Kidney (tissue), 14 donors: ENCODE measurements around the gene TRIM71. TPM values are rescaled to one million over a fixed set of nuclear protein-coding genes. Genes with fewer than 3 reads are reported as not detected.

Experiments
- DNase-seq, 5 donors: peaks; one replicate each; pipeline ENCODE4 v3.0.0-alpha.2; 2013 to 2020
- FAIRE-seq: peaks from 2 replicates; lab custom pipeline; 2012; peaks lifted over from hg19 to GRCh38; lab: Jason Lieb, UNC
- H3K27ac ChIP-seq, 2 donors: one replicate each; pipeline ENCODE4 v1.7.0; 2013; ENCODE audit warnings: low read depth in 2 of 2, low read length in 2 of 2, inconsistent platforms in 1 of 2
- H3K27me3 ChIP-seq: one replicate; pipeline ENCODE4 v1.7.1; 2013; ENCODE audit warnings: low read length, inconsistent platforms; ENCODE audit not compliant: control insufficient read depth, insufficient read depth
- H3K36me3 ChIP-seq, 3 donors: one replicate each; pipeline versions ENCODE4 v1.7.0 to v1.7.1; 2013; ENCODE audit warnings: low read length in 3 of 3, control low read depth in 1 of 3, inconsistent platforms in 1 of 3; ENCODE audit not compliant: insufficient read depth in 3 of 3, control insufficient read depth in 2 of 3
- H3K4me1 ChIP-seq, 3 donors: one replicate each; pipeline versions ENCODE4 v1.7.0 to v1.7.1; 2013; ENCODE audit warnings: low read length in 3 of 3, inconsistent platforms in 1 of 3, low read depth in 1 of 3; ENCODE audit not compliant: control insufficient read depth in 2 of 3, insufficient read depth in 2 of 3
- H3K4me3 ChIP-seq, 3 donors: one replicate each; pipeline versions ENCODE4 v1.7.0 to v1.8.1; 2013; ENCODE audit warnings: low read length in 3 of 3, control low read depth in 1 of 3, inconsistent platforms in 1 of 3
- H3K9ac ChIP-seq, 3 donors: one replicate each; pipeline versions ENCODE4 v1.7.0 to v1.7.1; 2013; ENCODE audit warnings: low read length in 3 of 3, control low read depth in 1 of 3, inconsistent platforms in 1 of 3
- H3K9me3 ChIP-seq, 3 donors: one replicate each; pipeline versions ENCODE4 v1.7.0 to v1.7.1; 2013; ENCODE audit warnings: low read length in 3 of 3, control low read depth in 1 of 3, inconsistent platforms in 1 of 3; ENCODE audit not compliant: control insufficient read depth in 2 of 3, insufficient read depth in 1 of 3
- intact Hi-C: fragments of 100-400 bp; cut with DNase I; formaldehyde crosslinking; loops from one replicate; pipeline ENCODE4 v1.11.1; 2022
- polyA plus RNA-seq: library from polyadenylated mRNA; stranded (reverse); fragments of 350-450 nt; fragmentation: Illumina TruSeq; extraction: RNeasy Lipid Tissue Mini Kit (QIAGEN cat#74804); gene quantifications from one replicate; pipeline ENCODE4 v1.2.3, GENCODE V29; 2014; ENCODE audit warnings: low read depth, low replicate concordance; ENCODE audit not compliant: insufficient read depth
- total RNA-seq: library from RNA; stranded (reverse); fragmentation: NEBNext Ultra II Directional; extraction: Animal tissue kit (Norgen Biotek cat#: 25700); gene quantifications from one replicate; pipeline ENCODE4 v1.2.1, GENCODE V29; 2021
- TF ChIP-seq, protein P1 (sequence below): IDR thresholded peaks from 3 replicates; pipeline ENCODE4 v1.5.1; 2012; ENCODE audit warnings: mild to moderate bottlenecking, moderate library complexity, borderline replicate concordance; ENCODE audit not compliant: insufficient read depth; ENCODE audit errors: extremely low read depth
- donor health status: control.
- donor health status: control.
- donor health status: control.
- donor health status: control.
- donor health status: control.
- donor health status: DM: yes; HTN: yes; CAD: no.
- donor health status: Normal renal cell carcinoma (clear cell type).

The TRIM71 gene
- total and polyA plus RNA-seq, 2 donors from 2014 or later: 0.92 to 1.2 TPM

DNA sequence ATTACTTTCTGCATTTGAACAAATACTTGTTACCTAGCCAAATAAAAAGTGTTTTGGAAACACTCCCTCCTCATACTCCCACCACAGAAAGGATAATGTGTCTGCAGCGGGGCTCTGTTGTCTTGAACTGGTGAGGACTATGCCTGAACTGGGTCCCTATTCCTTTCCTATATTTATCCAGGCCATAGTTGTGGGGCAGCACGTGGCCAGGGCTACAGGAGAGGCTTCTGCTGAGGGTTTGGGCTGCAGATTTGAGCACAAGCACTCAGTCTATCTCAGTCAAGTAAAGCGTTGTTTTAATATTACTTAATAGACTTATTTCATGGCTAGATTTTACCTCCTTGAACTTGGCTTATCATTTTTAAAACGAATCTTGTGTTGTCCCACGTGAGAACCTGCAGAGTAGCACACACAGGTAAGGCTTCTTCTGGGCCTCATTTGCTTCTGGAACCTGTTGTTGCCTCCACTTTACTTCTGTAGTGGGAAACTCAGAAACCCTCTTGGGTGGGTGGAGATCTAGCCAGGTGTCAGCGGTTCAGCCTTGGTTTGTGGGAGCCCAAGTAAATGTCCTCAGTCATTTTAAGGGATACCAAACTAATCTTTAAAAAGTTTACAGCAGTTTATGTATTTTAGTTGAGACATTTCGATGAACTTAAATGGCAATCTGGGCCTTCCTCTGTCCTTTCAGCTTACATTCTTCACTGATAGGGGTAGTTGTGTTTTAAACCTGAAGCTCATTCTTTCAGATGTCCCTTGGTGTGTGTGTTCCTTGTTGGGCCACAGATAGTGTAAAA lies 51.1 kb downstream of the TRIM71 start:
- Histone ChIP-seq H3K4me1 (peaks cover 11 to 37% (median 20%) of the 10 kb centered on the region in 3 donors), H3K9ac (no peak overlapping the region), H3K9me3 (no peaks in the 10 kb centered on the region), H3K27ac (no peak overlapping the region), H3K27me3 (no peaks in the 10 kb centered on the region), H3K4me3 (no peak overlapping the region), H3K36me3 (no peaks in the 10 kb centered on the region)
- DNase-seq (no peak), FAIRE-seq (no peak)
- TF ChIP-seq, protein P1, sequence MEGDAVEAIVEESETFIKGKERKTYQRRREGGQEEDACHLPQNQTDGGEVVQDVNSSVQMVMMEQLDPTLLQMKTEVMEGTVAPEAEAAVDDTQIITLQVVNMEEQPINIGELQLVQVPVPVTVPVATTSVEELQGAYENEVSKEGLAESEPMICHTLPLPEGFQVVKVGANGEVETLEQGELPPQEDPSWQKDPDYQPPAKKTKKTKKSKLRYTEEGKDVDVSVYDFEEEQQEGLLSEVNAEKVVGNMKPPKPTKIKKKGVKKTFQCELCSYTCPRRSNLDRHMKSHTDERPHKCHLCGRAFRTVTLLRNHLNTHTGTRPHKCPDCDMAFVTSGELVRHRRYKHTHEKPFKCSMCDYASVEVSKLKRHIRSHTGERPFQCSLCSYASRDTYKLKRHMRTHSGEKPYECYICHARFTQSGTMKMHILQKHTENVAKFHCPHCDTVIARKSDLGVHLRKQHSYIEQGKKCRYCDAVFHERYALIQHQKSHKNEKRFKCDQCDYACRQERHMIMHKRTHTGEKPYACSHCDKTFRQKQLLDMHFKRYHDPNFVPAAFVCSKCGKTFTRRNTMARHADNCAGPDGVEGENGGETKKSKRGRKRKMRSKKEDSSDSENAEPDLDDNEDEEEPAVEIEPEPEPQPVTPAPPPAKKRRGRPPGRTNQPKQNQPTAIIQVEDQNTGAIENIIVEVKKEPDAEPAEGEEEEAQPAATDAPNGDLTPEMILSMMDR: no peak
- intact Hi-C loops: no loop called here

DNA sequence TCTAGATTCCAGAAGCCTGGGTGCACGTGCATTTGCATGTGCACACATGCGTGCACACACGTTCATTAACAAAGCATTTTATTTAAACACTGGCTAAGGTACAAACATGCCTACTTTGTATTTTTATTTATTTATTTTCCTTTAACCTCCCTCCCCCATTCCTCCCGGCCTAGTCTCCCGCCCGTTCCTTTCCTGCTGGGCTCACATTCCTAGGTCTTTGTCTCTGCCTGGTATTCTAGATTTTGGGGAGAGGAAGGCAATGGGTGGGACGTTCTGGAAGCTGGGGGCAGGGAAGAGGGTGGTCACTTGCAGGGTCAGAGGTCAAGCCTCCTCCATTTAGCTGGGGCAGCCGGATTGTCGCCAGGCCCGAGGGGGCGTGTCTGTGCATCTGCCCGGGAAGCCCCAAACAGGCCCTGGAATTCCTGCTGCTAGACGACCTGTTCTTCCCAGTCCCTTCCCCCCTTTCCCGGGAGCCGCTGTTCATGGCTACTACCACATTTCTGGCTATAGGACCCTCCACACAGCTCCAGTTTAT lies 51.8 kb downstream of the TRIM71 start:
- Histone ChIP-seq H3K9me3 (no peaks in the 10 kb centered on the region), H3K4me1 (peaks cover 11 to 37% (median 18%) of the 10 kb centered on the region in 3 donors), H3K36me3 (no peaks in the 10 kb centered on the region), H3K9ac (no peak overlapping the region), H3K4me3 (no peak overlapping the region), H3K27ac (no peak overlapping the region), H3K27me3 (no peaks in the 10 kb centered on the region)
- TF ChIP-seq, protein P1: no peak
- FAIRE-seq: no peak
- intact Hi-C loops: no loop called here
- DNase-seq: peak in 4 of 5 donors; percentile 55 to 81 (median 58)

GRCh38 chr3:32870373-32871095 lies 52.7 kb downstream of the TRIM71 start:
- Histone ChIP-seq H3K27ac (no peak overlapping the region), H3K9me3 (no peaks in the 10 kb centered on the region), H3K9ac (no peak overlapping the region), H3K4me3 (no peak overlapping the region), H3K36me3 (no peaks in the 10 kb centered on the region), H3K4me1 (peaks cover 11 to 37% (median 18%) of the 10 kb centered on the region in 3 donors), H3K27me3 (no peaks in the 10 kb centered on the region)
- intact Hi-C loops: no loop called here
- FAIRE-seq (no peak), DNase-seq (peak in 1 of 5 donors; percentile 46)
- TF ChIP-seq, protein P1: no peak
